HEK293 (cell line): ENCODE measurements around the gene GRIK2.

Experiments used
- CTCF ChIA-PET: fragments of 350-600 bp; formaldehyde crosslinking; extraction: SDS; loops from one replicate; lab custom pipeline; 2021; ENCODE audit warnings: antibody characterized with exemption; lab: Yijun Ruan, JAX
- POLR2A ChIA-PET: fragments of 300-600 bp; formaldehyde crosslinking; extraction: SDS; loops from one replicate; lab custom pipeline; 2020; ENCODE audit warnings: antibody characterized with exemption, inconsistent platforms; lab: Yijun Ruan, JAX
- H3K27ac ChIP-seq: fragments of 200-500 bp; sonication (Bioruptor generic); 2 replicates; pipeline ENCODE4 v1.5.1; 2014; ENCODE audit warnings: low read depth, low read length, control low read depth, inconsistent platforms; ENCODE audit errors: extremely low read depth
- H3K36me3 ChIP-seq, 2 experiments: fragments of 200-500 bp in 1 of 2; sonication (Bioruptor generic) in 1 of 2; 1 replicate in 1 of 2; 2 replicates in 1 of 2; pipeline ENCODE4 v1.5.1; 2014 to 2017; ENCODE audit warnings: inconsistent platforms in 2 of 2, low read length in 2 of 2; ENCODE audit not compliant: control insufficient read depth in 2 of 2, insufficient read depth in 1 of 2
- H3K4me1 ChIP-seq: fragments of 200-500 bp; sonication (Bioruptor generic); 2 replicates; pipeline ENCODE4 v1.5.1; 2014; ENCODE audit warnings: mild to moderate bottlenecking, low read length, inconsistent platforms; ENCODE audit not compliant: control insufficient read depth, insufficient read depth
- H3K4me3 ChIP-seq: 2 replicates; pipeline ENCODE4 v1.5.1; 2011; ENCODE audit warnings: low read depth, mild to moderate bottlenecking, control low read depth, low read length, moderate library complexity
- H3K9me3 ChIP-seq: fragments of 200-500 bp; sonication (Bioruptor generic); 2 replicates; pipeline ENCODE4 v1.5.1; 2014; ENCODE audit warnings: low read depth, low read length, inconsistent platforms; ENCODE audit not compliant: control insufficient read depth, insufficient read depth
- GLI4 ChIP-seq: fragments of 450-650 bp; formaldehyde crosslinking; IDR thresholded peaks from 2 replicates; pipeline ENCODE4 v1.5.1; 2016; ENCODE audit warnings: missing biosample characterization, missing genetic modification characterization
- IKZF3 ChIP-seq: fragments of 450-650 bp; IDR thresholded peaks from 2 replicates; pipeline ENCODE4 v1.5.0; 2018; ENCODE audit warnings: missing biosample characterization, mild to moderate bottlenecking, missing genetic modification characterization, moderate library complexity
- KLF16 ChIP-seq: fragments of 450-650 bp; formaldehyde crosslinking; IDR thresholded peaks from 2 replicates; pipeline ENCODE4 v1.5.1; 2017; ENCODE audit warnings: missing biosample characterization, missing genetic modification characterization
- KLF8 ChIP-seq: fragments of 450-650 bp; formaldehyde crosslinking; IDR thresholded peaks from 2 replicates; pipeline ENCODE4 v1.5.1; 2016; ENCODE audit warnings: missing biosample characterization, missing genetic modification characterization
- KLF9 ChIP-seq: fragments of 450-650 bp; formaldehyde crosslinking; IDR thresholded peaks from 2 replicates; pipeline ENCODE4 v1.5.1; 2016; ENCODE audit warnings: missing biosample characterization, missing genetic modification characterization, low read depth
- RBAK ChIP-seq: fragments of 450-650 bp; formaldehyde crosslinking; IDR thresholded peaks from 2 replicates; pipeline ENCODE4 v1.5.1; 2016; ENCODE audit warnings: missing biosample characterization, missing genetic modification characterization
- SETDB1 ChIP-seq: IDR thresholded peaks from one replicate; pipeline ENCODE4 v1.6.1; 2017; ENCODE audit warnings: mild to moderate bottlenecking, low read length, moderate library complexity, mixed read lengths; ENCODE audit not compliant: insufficient read length
- ZBTB17 ChIP-seq: fragments of 450-650 bp; formaldehyde crosslinking; IDR thresholded peaks from 2 replicates; pipeline ENCODE4 v1.5.1; 2016; ENCODE audit warnings: missing biosample characterization, missing genetic modification characterization
- ZBTB21 ChIP-seq: fragments of 450-650 bp; formaldehyde crosslinking; IDR thresholded peaks from 2 replicates; pipeline ENCODE4 v1.5.1; 2017; ENCODE audit warnings: missing biosample characterization, missing genetic modification characterization
- ZBTB6 ChIP-seq: fragments of 450-650 bp; formaldehyde crosslinking; IDR thresholded peaks from 2 replicates; pipeline ENCODE4 v1.5.1; 2017; ENCODE audit warnings: missing biosample characterization, missing genetic modification characterization
- ZNF19 ChIP-seq: fragments of 450-650 bp; formaldehyde crosslinking; IDR thresholded peaks from 2 replicates; pipeline ENCODE4; 2016; ENCODE audit warnings: missing biosample characterization, missing genetic modification characterization, low read depth
- ZNF223 ChIP-seq: fragments of 450-650 bp; formaldehyde crosslinking; IDR thresholded peaks from 2 replicates; pipeline ENCODE4 v1.5.1; 2016; ENCODE audit warnings: missing biosample characterization, missing genetic modification characterization
- ZNF239 ChIP-seq: fragments of 450-650 bp; formaldehyde crosslinking; IDR thresholded peaks from 2 replicates; pipeline ENCODE4 v1.5.1; 2016; ENCODE audit warnings: missing biosample characterization, missing genetic modification characterization
- ZNF248 ChIP-seq: fragments of 450-650 bp; formaldehyde crosslinking; IDR thresholded peaks from 2 replicates; pipeline ENCODE4 v1.5.1; 2017; ENCODE audit warnings: missing biosample characterization, missing genetic modification characterization
- ZNF292 ChIP-seq: fragments of 450-650 bp; formaldehyde crosslinking; IDR thresholded peaks from 2 replicates; pipeline ENCODE4 v1.5.1; 2016; ENCODE audit warnings: low read depth, missing biosample characterization, missing genetic modification characterization, borderline replicate concordance
- ZNF341 ChIP-seq: fragments of 450-650 bp; formaldehyde crosslinking; IDR thresholded peaks from 2 replicates; pipeline ENCODE4; 2016; ENCODE audit warnings: low read depth, missing biosample characterization, missing genetic modification characterization
- ZNF350 ChIP-seq: fragments of 450-650 bp; formaldehyde crosslinking; IDR thresholded peaks from 2 replicates; pipeline ENCODE4 v1.5.0; 2017; ENCODE audit warnings: missing biosample characterization, mild to moderate bottlenecking, missing genetic modification characterization
- ZNF354C ChIP-seq: fragments of 450-650 bp; formaldehyde crosslinking; IDR thresholded peaks from 2 replicates; pipeline ENCODE4 v1.5.1; 2016; ENCODE audit warnings: missing biosample characterization, missing genetic modification characterization, low read depth, borderline replicate concordance
- ZNF37A ChIP-seq: fragments of 450-650 bp; IDR thresholded peaks from 2 replicates; pipeline ENCODE4 v1.5.1; 2018; ENCODE audit warnings: missing biosample characterization, missing genetic modification characterization
- ZNF391 ChIP-seq: fragments of 450-650 bp; formaldehyde crosslinking; IDR thresholded peaks from 2 replicates; pipeline ENCODE4 v1.5.1; 2016; ENCODE audit warnings: low read depth, missing biosample characterization, missing genetic modification characterization, borderline replicate concordance
- ZNF473 ChIP-seq: fragments of 450-650 bp; formaldehyde crosslinking; IDR thresholded peaks from 2 replicates; pipeline ENCODE4 v1.5.1; 2017; ENCODE audit warnings: missing biosample characterization, missing genetic modification characterization
- ZNF48 ChIP-seq: fragments of 450-650 bp; formaldehyde crosslinking; IDR thresholded peaks from 2 replicates; pipeline ENCODE4 v1.5.1; 2016; ENCODE audit warnings: missing biosample characterization, missing genetic modification characterization
- ZNF530 ChIP-seq: fragments of 450-650 bp; formaldehyde crosslinking; IDR thresholded peaks from 2 replicates; pipeline ENCODE4 v1.5.1; 2016; ENCODE audit warnings: low read depth, missing biosample characterization, missing genetic modification characterization
- ZNF544 ChIP-seq: fragments of 450-650 bp; formaldehyde crosslinking; IDR thresholded peaks from 2 replicates; pipeline ENCODE4 v1.5.0; 2017; ENCODE audit warnings: missing biosample characterization, missing genetic modification characterization
- ZNF549 ChIP-seq: fragments of 450-650 bp; IDR thresholded peaks from 2 replicates; pipeline ENCODE4 v1.5.1; 2018; ENCODE audit warnings: missing biosample characterization, missing genetic modification characterization, mild to moderate bottlenecking, inconsistent platforms, moderate library complexity
- ZNF560 ChIP-seq: fragments of 450-650 bp; formaldehyde crosslinking; IDR thresholded peaks from 2 replicates; pipeline ENCODE4 v1.5.1; 2017; ENCODE audit warnings: missing biosample characterization, missing genetic modification characterization, borderline replicate concordance
- ZNF596 ChIP-seq: fragments of 450-650 bp; IDR thresholded peaks from 2 replicates; pipeline ENCODE4 v1.5.0; 2018; ENCODE audit warnings: missing biosample characterization, mild to moderate bottlenecking, missing genetic modification characterization, moderate library complexity
- ZNF610 ChIP-seq: fragments of 450-650 bp; formaldehyde crosslinking; IDR thresholded peaks from 2 replicates; pipeline ENCODE4 v1.5.1; 2016; ENCODE audit warnings: missing biosample characterization, missing genetic modification characterization, borderline replicate concordance
- ZNF768 ChIP-seq: fragments of 450-650 bp; formaldehyde crosslinking; IDR thresholded peaks from 2 replicates; pipeline ENCODE4 v1.5.1; 2018; ENCODE audit warnings: missing biosample characterization, mild to moderate bottlenecking, missing genetic modification characterization
- ZNF776 ChIP-seq: fragments of 450-650 bp; formaldehyde crosslinking; IDR thresholded peaks from 2 replicates; pipeline ENCODE4 v1.5.0; 2017; ENCODE audit warnings: missing biosample characterization, missing genetic modification characterization, borderline replicate concordance
- ZNF785 ChIP-seq: fragments of 450-650 bp; formaldehyde crosslinking; IDR thresholded peaks from 2 replicates; pipeline ENCODE4 v1.5.1; 2016; ENCODE audit warnings: missing biosample characterization, missing genetic modification characterization
- TF ChIP-seq, protein P1 (sequence below): sonication (generic); formaldehyde crosslinking; IDR thresholded peaks from 2 replicates; pipeline ENCODE4 v1.8.1; 2022; ENCODE audit warnings: mild to moderate bottlenecking, moderate library complexity, missing genetic modification reagents

The GRIK2 gene

GRCh38 chr6:101517632-101518031 is 124.1 kb downstream of the GRIK2 start:
- TF ChIP-seq ZNF350 (tag by site-specific recombination) (no peak), ZNF596 (tag by site-specific recombination) (no peak), ZNF239 (tag by site-specific recombination) (no peak), SETDB1 (no peak), ZNF473 (tag by site-specific recombination) (no peak), ZNF610 (tag by site-specific recombination) (no peak), ZNF785 (tag by site-specific recombination) (no peak), ZBTB17 (tag by site-specific recombination) (no peak), GLI4 (no peak), IKZF3 (tag by site-specific recombination) (no peak), ZBTB21 (no peak), ZNF544 (tag by site-specific recombination) (no peak), KLF16 (no peak), RBAK (tag by site-specific recombination) (no peak), KLF8 (tag by site-specific recombination) (no peak)
- TF ChIP-seq, protein P1, sequence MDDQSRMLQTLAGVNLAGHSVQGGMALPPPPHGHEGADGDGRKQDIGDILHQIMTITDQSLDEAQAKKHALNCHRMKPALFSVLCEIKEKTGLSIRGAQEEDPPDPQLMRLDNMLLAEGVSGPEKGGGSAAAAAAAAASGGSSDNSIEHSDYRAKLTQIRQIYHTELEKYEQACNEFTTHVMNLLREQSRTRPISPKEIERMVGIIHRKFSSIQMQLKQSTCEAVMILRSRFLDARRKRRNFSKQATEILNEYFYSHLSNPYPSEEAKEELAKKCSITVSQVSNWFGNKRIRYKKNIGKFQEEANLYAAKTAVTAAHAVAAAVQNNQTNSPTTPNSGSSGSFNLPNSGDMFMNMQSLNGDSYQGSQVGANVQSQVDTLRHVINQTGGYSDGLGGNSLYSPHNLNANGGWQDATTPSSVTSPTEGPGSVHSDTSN (CRISPR knock-in tag), result no peak
- ChIA-PET CTCF (interaction anchor here (0.7 kb wide), 1 partner anchor 647 kb away, joined by 3 read pairs; no protein-coding TSS in a partner anchor), POLR2A (no interaction called here)
- H3K4me1 ChIP-seq, result no peaks in the 10 kb centered on the region
- H3K36me3 ChIP-seq, result no peaks in the 10 kb centered on the region
- no peak overlapping the region for H3K4me3 ChIP-seq
- H3K27ac ChIP-seq, result no peak overlapping the region
- H3K9me3 ChIP-seq, result no peaks in the 10 kb centered on the region

- Histone ChIP-seq H3K27ac (no peak overlapping the region), H3K4me1 (no peaks in the 10 kb centered on the region), H3K4me3 (no peak overlapping the region), H3K9me3 (no peaks in the 10 kb centered on the region), H3K36me3 (no peaks in the 10 kb centered on the region)
- no peak for TF ChIP-seq ZBTB6 (tag by site-specific recombination)
- TF ChIP-seq ZNF341 (tag by site-specific recombination), result no peak
- no peak for TF ChIP-seq ZNF223 (tag by site-specific recombination)
- TF ChIP-seq ZNF776 (tag by site-specific recombination), result no peak
- TF ChIP-seq ZNF785 (tag by site-specific recombination), result no peak
- TF ChIP-seq ZNF292, result no peak
- no peak for TF ChIP-seq ZNF391
- no peak for TF ChIP-seq KLF9 (tag by site-specific recombination)
- no peak for TF ChIP-seq ZNF48 (tag by site-specific recombination)
- TF ChIP-seq ZNF610 (tag by site-specific recombination), result no peak
- no peak for TF ChIP-seq ZNF560 (tag by site-specific recombination)
- no peak for TF ChIP-seq ZNF768
- no peak for TF ChIP-seq ZNF248
- TF ChIP-seq ZNF37A (tag by site-specific recombination), result no peak
- TF ChIP-seq ZNF549 (tag by site-specific recombination), result no peak
- no peak for TF ChIP-seq ZNF19 (tag by site-specific recombination)
- TF ChIP-seq ZNF530 (tag by site-specific recombination), result no peak
- TF ChIP-seq ZNF354C, result no peak
- CTCF ChIA-PET, result no interaction called here
- POLR2A ChIA-PET, result no interaction called here
Observed at GRCh38 chr6:101522254-101522653, 128.7 kb downstream of the GRIK2 start.
